HG02623 (cell line): ENCODE data around the gene HSD3B7.
"Not testable (repeated sequence)": the region's sequence is repeated elsewhere in the genome, so short reads cannot be mapped to it uniquely, and the experiment has no call there.

Experiments
- ATAC-seq: cut with Tn5 transposase; IDR thresholded peaks from one replicate; pipeline ENCODE4 v1.9.1; 2021; ENCODE audit warnings: moderate library complexity; ENCODE audit not compliant: unreplicated experiment

Gene HSD3B7

DNA sequence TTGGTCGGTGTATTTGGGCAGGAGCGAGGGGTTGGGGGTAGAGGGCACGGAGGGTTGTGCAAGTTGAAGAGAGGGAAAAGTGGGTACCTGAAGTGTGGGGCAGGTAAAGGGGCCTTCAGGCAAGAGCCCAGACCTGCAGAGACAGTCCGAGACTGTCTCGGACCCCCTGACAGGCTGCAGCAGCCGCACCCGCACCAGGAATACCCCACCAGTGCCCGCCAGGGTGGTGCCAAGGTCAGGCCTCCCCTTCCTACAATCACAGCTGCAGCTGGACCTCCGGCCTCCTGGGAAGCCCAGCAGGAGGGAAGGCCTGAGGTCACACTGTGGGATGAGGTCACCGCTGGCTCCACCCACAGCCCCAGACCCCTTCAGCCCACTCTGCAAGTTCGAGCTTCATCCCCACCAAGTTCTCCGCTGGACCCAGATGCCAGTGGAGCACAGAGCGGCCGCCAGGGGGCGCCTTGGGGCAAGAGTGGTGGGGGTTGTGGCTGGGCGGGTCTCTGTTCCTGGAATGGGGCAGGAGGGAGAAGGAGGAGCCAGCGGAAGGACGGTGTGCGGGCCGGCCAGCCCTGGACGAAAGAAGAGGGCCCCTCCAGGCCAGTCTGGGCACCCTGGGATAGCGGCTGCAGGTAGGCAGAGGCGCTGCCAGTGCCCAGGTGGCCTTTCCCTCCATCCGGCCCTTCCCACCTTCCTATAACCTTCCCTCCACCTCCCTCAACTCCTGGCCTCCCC lies at the start of gene HSD3B7:
Gene HSD3B7 (plus strand): TSS at position 539 of the 732 bp plus-strand sequence. CDS start 452 bp downstream, outside the sequence.
- ATAC-seq: no peak

GRCh38 chr16:30937692-30938091 lies 47.3 kb upstream of the HSD3B7 start:
- no peak for ATAC-seq

- not testable (repeated sequence) for ATAC-seq
Measured at GRCh38 chr16:30939571-30939970, 45.4 kb upstream of the HSD3B7 start.

DNA sequence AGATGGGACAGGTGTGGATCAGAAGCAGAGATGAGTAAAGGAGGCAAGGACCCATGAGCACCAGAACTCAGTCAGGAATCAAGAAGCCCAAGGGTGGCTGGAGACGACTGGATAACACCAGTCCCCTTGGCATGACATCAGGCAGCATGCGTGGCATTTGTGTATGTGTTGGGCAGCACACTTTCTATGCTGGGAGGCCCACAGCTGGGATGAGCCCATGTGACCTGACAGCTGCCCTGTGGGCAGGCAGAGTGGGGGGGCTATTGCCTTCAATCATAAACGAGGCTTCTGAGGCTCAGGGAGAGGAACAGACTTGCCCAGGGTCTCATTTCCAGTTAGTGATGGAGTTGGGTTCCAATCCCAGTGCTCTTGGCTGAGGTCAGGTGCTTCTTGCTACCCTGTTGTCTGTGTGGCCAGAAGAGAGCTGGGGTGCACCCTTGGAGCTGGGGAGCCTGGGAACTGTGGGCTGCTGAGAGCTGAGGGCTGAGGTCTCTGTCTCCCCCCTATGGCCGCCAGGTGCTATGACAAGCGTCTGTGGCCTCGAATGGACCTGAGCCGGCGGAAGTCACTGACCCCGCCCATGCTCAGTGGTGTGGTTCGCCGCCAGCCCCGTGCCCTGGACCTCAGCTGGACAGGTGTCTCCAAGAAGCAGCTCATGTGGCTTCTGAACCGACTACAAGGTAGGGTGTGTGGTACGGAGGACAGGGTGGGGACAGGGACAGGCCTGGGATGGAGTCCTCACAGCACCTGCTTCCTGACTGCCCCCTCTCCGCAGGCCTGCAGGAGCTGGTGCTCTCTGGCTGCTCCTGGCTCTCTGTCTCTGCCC lies 43.2 kb upstream of the HSD3B7 start:
- ATAC-seq: peak; percentile 75

DNA sequence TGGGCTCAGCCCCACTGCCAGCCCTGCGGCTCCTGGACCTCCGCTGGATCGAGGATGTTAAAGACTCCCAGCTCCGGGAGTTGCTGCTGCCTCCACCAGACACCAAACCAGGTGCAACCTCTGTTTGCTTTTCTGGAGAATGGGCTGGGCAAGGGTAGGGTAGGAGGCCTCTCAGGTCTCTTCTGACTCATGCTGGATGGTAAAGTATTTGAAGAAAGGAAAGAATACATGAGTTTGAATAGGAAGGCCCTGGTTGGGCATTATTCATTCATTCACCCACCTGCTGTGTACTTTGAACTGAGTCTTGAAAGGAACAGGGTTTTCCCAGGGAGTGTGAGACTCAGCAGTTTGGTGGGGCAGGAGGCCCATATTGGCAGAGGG lies 42.6 kb upstream of the HSD3B7 start:
- ATAC-seq: no peak

GRCh38 chr16:30944352-30944751 lies 40.7 kb upstream of the HSD3B7 start:
- no peak for ATAC-seq

- no peak for ATAC-seq
Measured at GRCh38 chr16:30946671-30947540, 38.1 kb upstream of the HSD3B7 start.

- ATAC-seq: no peak
Measured at GRCh38 chr16:30947541-30947858, 37.5 kb upstream of the HSD3B7 start.

DNA sequence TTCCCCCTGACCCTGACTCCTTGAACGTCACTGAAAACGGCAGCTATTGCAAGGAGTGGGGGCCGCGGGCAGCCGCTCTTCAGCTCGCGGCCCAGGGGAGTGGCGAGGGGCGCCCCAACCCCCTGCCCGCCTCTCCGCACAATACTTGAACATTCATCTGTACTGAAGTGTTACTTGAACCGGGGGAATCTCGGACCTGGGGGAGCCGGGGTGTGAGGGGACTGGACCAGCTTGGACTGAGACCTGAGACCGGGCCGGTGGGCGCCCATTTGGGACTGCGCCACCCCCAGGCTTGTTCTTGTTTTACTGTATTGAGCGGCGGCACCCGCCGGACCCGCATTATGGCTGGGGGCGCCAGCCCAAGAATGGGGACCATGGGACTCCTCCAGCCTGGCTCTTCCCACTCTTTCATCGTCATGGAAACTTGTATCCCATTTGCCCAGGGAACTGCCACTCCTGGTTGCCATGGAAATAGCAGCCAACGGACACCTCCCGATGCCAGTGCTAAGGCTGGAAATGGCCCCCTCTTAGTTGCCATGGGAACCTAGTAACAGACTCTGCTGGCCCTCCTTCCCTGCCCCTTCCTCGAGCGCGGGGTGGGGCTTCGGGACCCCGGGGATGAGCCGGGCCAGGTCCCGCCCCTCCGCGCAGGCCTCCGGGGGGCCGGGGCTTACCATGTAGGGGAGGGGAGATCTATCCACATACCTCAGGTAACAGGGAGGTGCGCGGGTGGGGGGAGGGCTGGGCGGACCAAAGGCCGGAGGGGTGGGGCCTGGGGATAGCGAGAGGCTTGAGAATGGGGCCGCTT lies 36.9 kb upstream of the HSD3B7 start:
- ATAC-seq: peak; percentile 4

- ATAC-seq: peak; percentile 58
Measured at GRCh38 chr16:30948667-30949649, 36.0 kb upstream of the HSD3B7 start, which contains the start of gene ORAI3. Gene ORAI3, plus strand, starts transcription at chr16:30949068. Its CDS starts 222 bp downstream, at chr16:30949290.

GRCh38 chr16:30949650-30950515 lies 35.1 kb upstream of the HSD3B7 start:
- peak; percentile 28 for ATAC-seq

GRCh38 chr16:30950516-30951065 lies 34.4 kb upstream of the HSD3B7 start:
- ATAC-seq: no peak

- no peak for ATAC-seq
Measured at GRCh38 chr16:30951193-30951592, 33.8 kb upstream of the HSD3B7 start.

DNA sequence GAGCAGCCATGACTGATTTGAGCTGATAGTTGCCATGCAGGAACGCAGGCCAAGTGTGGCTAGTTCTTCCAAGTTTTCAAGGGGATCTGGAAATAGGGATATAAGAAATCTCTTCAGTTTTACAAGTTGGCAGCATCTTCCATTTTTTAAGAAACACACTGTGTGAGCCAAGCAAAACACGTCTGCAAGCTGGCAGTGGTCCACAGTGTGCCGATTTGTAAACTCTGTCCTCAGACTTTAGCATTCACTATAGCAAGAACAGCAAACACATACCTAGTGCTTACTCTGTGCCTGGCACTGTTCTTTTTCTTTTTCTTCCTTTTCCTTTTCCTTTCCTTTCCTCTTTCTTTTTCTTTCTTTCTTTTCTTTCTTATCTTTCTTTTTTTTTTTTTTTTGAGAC lies 33.3 kb upstream of the HSD3B7 start:
- no peak for ATAC-seq

GRCh38 chr16:30953111-30953510 lies 31.9 kb upstream of the HSD3B7 start:
- ATAC-seq: no peak

DNA sequence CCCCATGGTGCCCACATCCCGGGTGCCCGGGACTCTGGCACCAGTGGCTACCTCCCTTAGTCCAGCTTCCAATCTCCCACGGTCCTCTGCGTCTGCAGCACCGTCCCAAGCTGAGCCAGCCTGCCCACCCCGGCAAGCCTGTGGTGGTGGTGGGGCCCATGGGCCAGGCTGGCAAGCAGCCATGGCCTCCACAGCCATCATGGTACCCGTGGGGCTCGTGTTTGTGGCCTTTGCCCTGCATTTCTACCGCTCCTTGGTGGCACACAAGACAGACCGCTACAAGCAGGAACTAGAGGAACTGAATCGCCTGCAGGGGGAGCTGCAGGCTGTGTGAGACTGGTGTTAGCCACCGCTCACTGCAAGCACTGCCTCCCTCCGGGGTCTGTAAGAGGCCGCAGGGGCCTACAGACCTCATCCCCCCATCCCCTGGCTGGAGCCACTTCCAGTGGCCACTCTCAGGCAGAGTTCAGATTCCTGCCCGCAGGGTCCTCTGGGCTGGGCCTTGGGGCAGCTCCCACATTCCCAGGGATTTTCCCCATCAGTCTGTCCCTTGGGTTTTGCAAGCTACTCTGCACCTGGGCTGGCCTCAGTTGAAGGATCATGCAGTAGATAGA lies 31.4 kb upstream of the HSD3B7 start:
- ATAC-seq: no peak

DNA sequence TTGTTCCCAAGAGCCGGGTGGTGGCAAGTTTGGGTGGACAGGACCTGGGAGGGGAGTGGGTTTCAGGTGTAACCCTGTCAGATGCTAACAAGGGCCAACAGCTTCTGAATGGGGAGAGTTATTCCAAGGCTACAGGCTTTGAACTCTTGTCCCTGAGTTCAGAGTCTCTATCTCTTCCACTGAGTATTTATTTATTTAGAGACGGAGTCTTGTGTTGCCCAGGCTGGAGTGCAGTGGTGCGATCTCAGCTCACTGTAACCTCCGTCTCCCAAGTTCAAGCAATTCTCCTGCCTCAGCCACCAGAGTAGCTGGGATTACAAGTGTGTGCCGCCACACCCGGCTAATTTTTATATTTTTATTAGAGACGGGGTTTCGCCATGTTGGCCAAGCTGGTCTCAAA lies 30.0 kb upstream of the HSD3B7 start:
- ATAC-seq: no peak
